Measurements from ENCODE around the gene RIOX2.

DNA sequence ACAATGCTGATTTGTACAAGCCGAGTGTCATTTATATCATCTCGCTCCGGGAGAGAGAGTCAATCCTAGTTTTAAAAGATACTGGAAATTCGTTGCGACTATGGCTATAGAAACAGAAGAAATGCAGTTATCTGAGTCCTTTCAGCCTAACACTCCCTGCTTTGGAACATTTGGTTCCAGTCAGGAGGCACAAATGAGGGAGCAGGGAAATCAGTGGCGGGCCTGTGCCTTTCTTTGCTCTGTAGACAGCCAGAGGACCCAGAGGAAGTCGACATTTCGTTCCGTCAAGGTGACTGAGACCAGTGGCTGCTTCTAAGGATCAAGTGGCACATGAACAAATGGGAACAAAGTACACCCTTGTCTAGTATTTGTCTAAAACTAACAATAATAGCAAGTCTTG is 745 bp upstream of the RIOX2 start:
- TF ChIP-seq, protein P1, sequence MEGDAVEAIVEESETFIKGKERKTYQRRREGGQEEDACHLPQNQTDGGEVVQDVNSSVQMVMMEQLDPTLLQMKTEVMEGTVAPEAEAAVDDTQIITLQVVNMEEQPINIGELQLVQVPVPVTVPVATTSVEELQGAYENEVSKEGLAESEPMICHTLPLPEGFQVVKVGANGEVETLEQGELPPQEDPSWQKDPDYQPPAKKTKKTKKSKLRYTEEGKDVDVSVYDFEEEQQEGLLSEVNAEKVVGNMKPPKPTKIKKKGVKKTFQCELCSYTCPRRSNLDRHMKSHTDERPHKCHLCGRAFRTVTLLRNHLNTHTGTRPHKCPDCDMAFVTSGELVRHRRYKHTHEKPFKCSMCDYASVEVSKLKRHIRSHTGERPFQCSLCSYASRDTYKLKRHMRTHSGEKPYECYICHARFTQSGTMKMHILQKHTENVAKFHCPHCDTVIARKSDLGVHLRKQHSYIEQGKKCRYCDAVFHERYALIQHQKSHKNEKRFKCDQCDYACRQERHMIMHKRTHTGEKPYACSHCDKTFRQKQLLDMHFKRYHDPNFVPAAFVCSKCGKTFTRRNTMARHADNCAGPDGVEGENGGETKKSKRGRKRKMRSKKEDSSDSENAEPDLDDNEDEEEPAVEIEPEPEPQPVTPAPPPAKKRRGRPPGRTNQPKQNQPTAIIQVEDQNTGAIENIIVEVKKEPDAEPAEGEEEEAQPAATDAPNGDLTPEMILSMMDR (IDR thresholded peaks at IDR 0.05) = no peak
- TF ChIP-seq EZH2 (IDR thresholded peaks at IDR 0.05; ENCODE audit: borderline replicate concordance, insufficient read depth, low read depth, low read length, poor library complexity, severe bottlenecking) = no peak

All from B cell (primary cell).